Measurements from ENCODE around the gene FAM131B. TPM values are rescaled to one million over a fixed set of nuclear protein-coding genes. Genes with fewer than 3 reads are reported as not detected.
A peak's percentile ranks its signal among the peaks of the same experiment; 100 is the strongest.

The FAM131B gene
- total and polyA plus RNA-seq, 2 of the 13 experiments (the other 11 are each of a cell fraction or from before 2014, with no cell fraction given), result 0.07 TPM; not detected in 1

GRCh38 chr7:143395187-143396149 lies 33.0 kb upstream of the FAM131B start (continued):
- peak; percentile 75 for TF ChIP-seq ZNF547 (CRISPR knock-in tag; IDR thresholded peaks at IDR 0.05)
- TF ChIP-seq ZNF75D (CRISPR knock-in tag; IDR thresholded peaks at IDR 0.05; ENCODE audit: borderline replicate concordance), result 0 out of 2 replicates have a peak, but pooled peaks have one; percentile 27
- TF ChIP-seq WIZ (CRISPR knock-in tag; IDR thresholded peaks at IDR 0.05), result peak; percentile 37; the same call in 1 of the 2 replicates
- TF ChIP-seq ZNF331 (CRISPR knock-in tag; IDR thresholded peaks at IDR 0.05), result peak; percentile 71; the same call in 1 of the 2 replicates
- peak; percentile 81 for TF ChIP-seq ZSCAN25 (CRISPR knock-in tag; IDR thresholded peaks at IDR 0.05)
- peak; percentile 71 for TF ChIP-seq ZFX (CRISPR knock-in tag; IDR thresholded peaks at IDR 0.05; ENCODE audit: low read depth)

DNA sequence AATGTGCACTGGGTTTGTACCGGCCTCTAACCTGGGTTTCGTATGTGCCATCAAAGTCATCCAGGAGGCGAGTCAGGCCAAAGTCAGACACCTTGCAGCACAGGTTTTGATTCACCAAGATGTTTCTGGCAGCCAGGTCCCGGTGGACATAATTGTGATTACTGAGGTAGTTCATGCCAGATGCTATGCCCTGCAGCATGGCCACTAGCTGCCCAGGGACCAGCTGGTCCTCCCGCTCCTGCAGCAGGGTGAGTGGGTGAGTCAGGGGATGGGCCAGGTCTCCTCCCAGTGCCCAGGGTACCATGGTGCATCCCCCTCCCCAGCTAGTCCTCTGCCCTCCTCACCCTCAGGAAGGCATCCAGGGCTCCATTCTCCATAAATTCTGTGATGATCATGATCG lies 32.3 kb upstream of the FAM131B start:
- no peak for ATAC-seq
- 0 out of 6 replicates have a peak overlapping the region, but pooled peaks of 1 of the 3 experiments have one; percentile 47 for H3K4me3 ChIP-seq (replicated peaks in 1 of 3; ENCODE audit: insufficient read depth in 1 of 3, low read depth in 2 of 3, low read length in 3 of 3)
- H3K4me1 ChIP-seq (ENCODE audit: insufficient read depth, low read length), result peaks cover 61% of the 10 kb centered on the region
- DNase-seq (ENCODE audit: low spot score), result no peak
- BruUV-seq (replicated peaks), result TSS peak; percentile 36
- peak overlapping the region; percentile 78; the same call in 1 of the 2 replicates for H3K4me2 ChIP-seq (ENCODE audit: low read depth, low read length)
- H2AFZ ChIP-seq (ENCODE audit: low read length), result no peak overlapping the region
- no peak overlapping the region for H3K9ac ChIP-seq (ENCODE audit: insufficient read depth, low read depth, low read length)
- FAIRE-seq, result no peak
- H3K79me2 ChIP-seq (ENCODE audit: insufficient read depth, low read length), result no peaks in the 10 kb centered on the region
- CTCF ChIA-PET (ENCODE audit: low intra/inter-chr PET ratio, low total read pairs), result no interaction called here
- H3K27ac ChIP-seq (ENCODE audit: extremely low read length, insufficient read depth, low read length), result peak overlapping the region; percentile 66
- H3K36me3 ChIP-seq (replicated peaks in 1 of 2; ENCODE audit: control insufficient read depth in 1 of 2, insufficient read depth in 2 of 2, low read length in 2 of 2), result peaks cover 3 to 6% of the 10 kb centered on the region in 2 experiments; a peak in 4 of 5 replicates
- in situ Hi-C loops (cut with HindIII; ENCODE audit: extremely low pct_ligation_motif_present, low pct_unique_long_range_greater_than_20kb), result loop anchor here (25.0 kb wide), 1 partner anchor 518 kb away; the partner anchor contains the start of gene TCAF1
- intact Hi-C loops (cut with micrococcal nuclease; ENCODE audit: unreplicated experiment), result loop anchor here (1.0 kb wide), 1 partner anchor 13 kb away; the partner anchor contains the start of gene ZYX
- WGBS (ENCODE audit: low lambda C conversion rate), result 86% methylated on average over 4 of the region's 6 CpGs
- no peaks in the 10 kb centered on the region for H3K27me3 ChIP-seq (ENCODE audit: control insufficient read depth in 1 of 2, insufficient read depth in 2 of 2, low read length in 2 of 2)
- POLR2A ChIA-PET, result interaction anchor here (2.5 to 3.3 kb wide), 2 partner anchors 13 to 14 kb away, joined by 15 to 24 read pairs; partner anchors contain the start of gene EPHA1
- H3K9me3 ChIP-seq (ENCODE audit: low read length), result no peaks in the 10 kb centered on the region
- no peaks in the 10 kb centered on the region for H4K20me1 ChIP-seq (ENCODE audit: insufficient read depth, low read length)
- TF ChIP-seq NCOA2 (CRISPR knock-in tag; IDR thresholded peaks at IDR 0.05) (no peak), KMT2B (CRISPR knock-in tag; IDR thresholded peaks at IDR 0.05) (no peak), DPF2 (CRISPR knock-in tag; IDR thresholded peaks at IDR 0.05; ENCODE audit: borderline replicate concordance, low read depth) (no peak), HDAC6 (IDR thresholded peaks at IDR 0.05; ENCODE audit: low read depth, low read length) (no peak), ZFP41 (CRISPR knock-in tag; IDR thresholded peaks at IDR 0.05; ENCODE audit: borderline replicate concordance) (no peak), IKZF5 (CRISPR knock-in tag; IDR thresholded peaks at IDR 0.05) (no peak), TEAD3 (CRISPR knock-in tag; optimal IDR thresholded peaks at IDR 0.05; ENCODE audit: borderline replicate concordance) (no peak), BHLHE40 (IDR thresholded peaks at IDR 0.05; ENCODE audit: low read length) (no peak), ZNF317 (CRISPR knock-in tag; IDR thresholded peaks at IDR 0.05) (no peak), ZNF639 (CRISPR knock-in tag; conservative IDR thresholded peaks at IDR 0.05) (no peak), PITX1 (CRISPR knock-in tag; IDR thresholded peaks at IDR 0.05) (no peak), ZFY (CRISPR knock-in tag; IDR thresholded peaks at IDR 0.05) (no peak)

Measured in HepG2 (cell line).